ENCODE data around the gene HDDC2. TPM values are rescaled to one million over a fixed set of nuclear protein-coding genes. Genes with fewer than 3 reads are reported as not detected.

Gene HDDC2
- total RNA-seq, 1 donor from 2014 or later, result 49.4 TPM

DNA sequence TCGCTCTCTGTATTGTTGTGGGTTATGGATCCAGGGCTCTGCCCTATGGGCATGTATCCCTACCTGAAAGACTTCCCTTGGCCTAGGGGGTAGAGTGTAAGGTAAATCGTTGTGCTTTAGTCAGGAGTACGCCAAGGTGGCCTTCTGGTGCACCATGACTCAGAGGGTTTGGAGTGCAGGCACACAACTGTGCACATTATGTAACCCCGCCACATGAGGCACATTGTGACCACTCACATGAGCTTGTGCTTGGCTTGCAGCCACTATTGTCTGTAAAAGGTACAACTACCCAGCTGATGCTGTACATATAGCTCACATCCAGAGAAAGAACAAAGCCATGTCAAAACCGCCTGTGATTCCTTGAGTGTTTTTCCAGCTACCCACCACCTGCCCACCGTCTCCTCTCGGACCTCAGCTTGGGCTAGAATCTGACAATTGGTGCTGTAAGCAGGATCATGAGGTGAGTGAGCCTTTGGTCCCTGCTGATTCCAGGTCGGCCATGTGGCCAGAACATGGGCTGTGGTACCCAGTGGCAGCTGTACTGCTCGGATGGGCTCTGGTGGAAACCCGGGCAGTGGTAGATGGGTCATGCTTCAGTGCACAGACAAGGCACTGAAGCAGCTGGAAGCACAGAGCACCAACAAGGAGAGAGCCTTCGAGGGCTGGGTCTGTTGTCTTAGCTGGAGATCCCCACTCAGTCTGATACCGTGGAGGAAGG lies 33.8 kb downstream of the HDDC2 start:
- Mint-ChIP-seq H3K4me3 (ENCODE audit: low read depth) (no peak overlapping the region), H3K27me3 (no peaks in the 10 kb centered on the region), H3K36me3 (ENCODE audit: insufficient read depth) (peaks cover 5% of the 10 kb centered on the region), H3K27ac (no peak overlapping the region), H3K4me1 (ENCODE audit: low read depth) (no peaks in the 10 kb centered on the region), H3K9me3 (ENCODE audit: low read depth) (no peaks in the 10 kb centered on the region)
- no peak for DNase-seq (ENCODE audit: low spot score, unreplicated experiment)
- TF ChIP-seq, protein P1, sequence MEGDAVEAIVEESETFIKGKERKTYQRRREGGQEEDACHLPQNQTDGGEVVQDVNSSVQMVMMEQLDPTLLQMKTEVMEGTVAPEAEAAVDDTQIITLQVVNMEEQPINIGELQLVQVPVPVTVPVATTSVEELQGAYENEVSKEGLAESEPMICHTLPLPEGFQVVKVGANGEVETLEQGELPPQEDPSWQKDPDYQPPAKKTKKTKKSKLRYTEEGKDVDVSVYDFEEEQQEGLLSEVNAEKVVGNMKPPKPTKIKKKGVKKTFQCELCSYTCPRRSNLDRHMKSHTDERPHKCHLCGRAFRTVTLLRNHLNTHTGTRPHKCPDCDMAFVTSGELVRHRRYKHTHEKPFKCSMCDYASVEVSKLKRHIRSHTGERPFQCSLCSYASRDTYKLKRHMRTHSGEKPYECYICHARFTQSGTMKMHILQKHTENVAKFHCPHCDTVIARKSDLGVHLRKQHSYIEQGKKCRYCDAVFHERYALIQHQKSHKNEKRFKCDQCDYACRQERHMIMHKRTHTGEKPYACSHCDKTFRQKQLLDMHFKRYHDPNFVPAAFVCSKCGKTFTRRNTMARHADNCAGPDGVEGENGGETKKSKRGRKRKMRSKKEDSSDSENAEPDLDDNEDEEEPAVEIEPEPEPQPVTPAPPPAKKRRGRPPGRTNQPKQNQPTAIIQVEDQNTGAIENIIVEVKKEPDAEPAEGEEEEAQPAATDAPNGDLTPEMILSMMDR (IDR thresholded peaks at IDR 0.05; ENCODE audit: unreplicated experiment), result no peak

DNA sequence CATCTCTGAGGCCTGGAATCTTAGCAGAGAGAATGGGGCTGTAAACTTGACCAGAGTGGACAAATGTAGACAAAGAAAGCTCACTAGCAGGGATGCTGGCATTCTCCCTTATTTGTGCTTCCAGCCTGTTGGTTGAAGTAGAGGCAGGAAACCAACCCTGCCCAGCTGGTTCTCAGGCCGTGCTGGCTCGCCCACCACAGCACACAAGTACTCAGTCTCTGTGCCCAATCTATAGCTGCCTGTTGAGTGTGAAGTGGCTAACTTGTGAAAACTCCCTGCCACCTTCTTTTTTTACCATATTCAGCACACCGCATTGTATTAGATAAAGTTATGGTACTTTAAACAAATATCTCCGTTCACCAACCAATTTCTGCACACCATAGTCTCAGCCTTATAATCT lies 37.3 kb downstream of the HDDC2 start:
- Mint-ChIP-seq H3K27me3 (no peaks in the 10 kb centered on the region), H3K4me3 (ENCODE audit: low read depth) (no peak overlapping the region), H3K27ac (no peak overlapping the region), H3K36me3 (ENCODE audit: insufficient read depth) (peaks cover 2% of the 10 kb centered on the region), H3K4me1 (ENCODE audit: low read depth) (no peaks in the 10 kb centered on the region), H3K9me3 (ENCODE audit: low read depth) (no peaks in the 10 kb centered on the region)
- DNase-seq (ENCODE audit: low spot score, unreplicated experiment), result no peak
- TF ChIP-seq, protein P1 (IDR thresholded peaks at IDR 0.05; ENCODE audit: unreplicated experiment), result no peak

DNA sequence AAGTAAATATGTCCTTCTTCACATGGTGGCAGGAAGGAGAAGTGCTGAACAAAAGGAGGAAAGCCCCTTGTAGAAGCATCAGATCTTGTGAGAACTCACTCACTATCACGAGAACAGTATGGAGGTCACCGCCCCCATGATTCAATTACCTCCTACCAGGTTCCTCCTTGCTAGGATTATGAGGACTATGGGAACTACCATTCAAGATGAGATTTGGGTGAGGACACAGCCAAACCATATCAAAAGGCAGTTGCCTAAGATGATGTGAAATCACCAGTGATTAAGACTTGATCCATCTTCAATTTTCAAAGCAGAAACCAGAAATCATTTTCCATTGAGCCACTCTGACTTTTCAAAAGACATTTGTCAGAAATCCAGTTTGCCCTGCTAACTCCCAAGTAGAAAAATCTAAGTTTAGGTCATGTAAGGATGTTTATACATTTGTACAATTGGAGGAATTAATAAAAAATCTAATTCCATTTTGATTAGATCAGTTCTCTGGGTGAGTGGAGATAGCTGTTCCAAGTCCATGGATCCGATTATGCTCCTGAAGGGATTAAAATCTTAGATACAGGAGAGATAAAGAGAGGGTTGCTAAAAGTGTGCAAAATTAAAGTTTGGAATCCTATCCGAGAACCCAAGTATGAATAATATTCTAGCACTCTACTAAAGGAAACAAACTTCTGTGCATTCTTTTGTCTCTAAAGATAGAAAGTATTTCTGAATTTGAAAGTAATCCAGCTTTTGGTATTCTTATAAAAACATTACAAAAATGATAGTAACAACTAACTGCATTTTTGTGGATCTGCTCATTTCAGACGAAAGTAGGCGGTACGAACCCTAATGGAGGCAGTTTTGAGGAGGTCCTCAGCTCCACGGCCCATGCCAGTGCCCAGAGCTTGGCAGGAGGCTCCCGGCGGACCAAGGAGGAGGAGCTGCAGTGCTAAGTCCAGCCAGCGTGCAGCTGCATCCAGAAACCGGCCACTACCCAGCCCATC lies 39.5 kb downstream of the HDDC2 start:
- Mint-ChIP-seq H3K4me3 (ENCODE audit: low read depth) (no peak overlapping the region), H3K27ac (peak overlapping the region; percentile 41), H3K9me3 (ENCODE audit: low read depth) (no peaks in the 10 kb centered on the region), H3K27me3 (no peaks in the 10 kb centered on the region), H3K4me1 (ENCODE audit: low read depth) (no peaks in the 10 kb centered on the region), H3K36me3 (ENCODE audit: insufficient read depth) (peaks cover 2% of the 10 kb centered on the region)
- TF ChIP-seq, protein P1 (IDR thresholded peaks at IDR 0.05; ENCODE audit: unreplicated experiment), result no peak
- no peak for DNase-seq (ENCODE audit: low spot score, unreplicated experiment)

DNA sequence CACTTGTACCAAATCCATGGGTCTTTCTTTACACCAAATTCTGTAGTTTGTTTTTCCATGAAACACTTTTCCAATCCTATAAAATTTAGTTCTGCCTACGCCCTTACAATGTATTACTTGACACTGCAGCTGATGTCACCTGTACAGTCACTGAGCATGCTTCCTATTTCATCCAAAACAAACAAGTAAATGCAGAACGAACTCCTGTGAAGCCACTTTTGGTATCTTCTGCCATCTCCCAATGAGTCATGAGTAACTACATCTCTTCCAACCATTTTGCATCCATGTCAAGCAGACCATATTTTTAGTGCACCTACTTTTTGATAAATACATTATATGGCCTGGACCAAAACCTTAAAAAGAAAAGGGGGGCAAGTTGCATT lies 42.4 kb downstream of the HDDC2 start:
- Mint-ChIP-seq H3K27ac (no peak overlapping the region), H3K27me3 (no peaks in the 10 kb centered on the region), H3K36me3 (ENCODE audit: insufficient read depth) (no peaks in the 10 kb centered on the region), H3K9me3 (ENCODE audit: low read depth) (no peaks in the 10 kb centered on the region), H3K4me1 (ENCODE audit: low read depth) (no peaks in the 10 kb centered on the region), H3K4me3 (ENCODE audit: low read depth) (no peak overlapping the region)
- TF ChIP-seq, protein P1 (IDR thresholded peaks at IDR 0.05; ENCODE audit: unreplicated experiment), result no peak
- DNase-seq (ENCODE audit: low spot score, unreplicated experiment), result no peak

DNA sequence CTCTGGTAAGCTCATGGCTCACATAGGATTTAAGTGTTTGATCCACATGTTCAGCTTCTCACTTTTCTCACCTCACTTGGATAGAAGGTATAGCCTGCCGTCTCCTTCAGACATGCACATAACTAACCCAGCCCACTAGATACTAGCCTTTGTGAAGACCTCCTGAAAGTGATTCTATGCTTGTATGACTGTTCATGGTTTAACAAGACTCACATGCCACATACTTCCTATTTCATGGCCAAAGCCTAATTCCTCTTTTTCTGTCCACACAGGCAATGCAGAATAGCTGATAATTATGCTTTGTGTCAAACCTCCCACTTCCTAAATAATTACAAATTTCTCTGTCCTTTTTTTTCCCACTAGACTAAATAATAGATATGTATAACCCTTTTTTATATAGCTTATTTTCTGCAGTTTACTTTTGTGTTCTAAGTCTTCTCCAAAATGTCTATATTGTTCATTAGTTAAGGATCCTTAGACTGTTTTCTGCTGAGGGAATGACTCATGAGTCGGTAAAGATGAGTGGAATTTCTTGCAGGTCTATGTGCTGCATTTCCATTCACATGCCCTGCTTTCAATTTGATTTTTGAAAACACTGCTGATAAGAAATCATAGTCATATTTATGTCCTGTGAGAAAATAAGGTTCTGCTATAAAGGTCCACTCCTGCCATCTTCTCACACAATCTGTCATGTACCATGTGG lies 43.0 kb downstream of the HDDC2 start:
- Mint-ChIP-seq H3K4me3 (ENCODE audit: low read depth) (no peak overlapping the region), H3K4me1 (ENCODE audit: low read depth) (no peaks in the 10 kb centered on the region), H3K27ac (peak overlapping the region; percentile 71), H3K36me3 (ENCODE audit: insufficient read depth) (no peaks in the 10 kb centered on the region), H3K27me3 (no peaks in the 10 kb centered on the region), H3K9me3 (ENCODE audit: low read depth) (no peaks in the 10 kb centered on the region)
- DNase-seq (ENCODE audit: low spot score, unreplicated experiment), result no peak
- TF ChIP-seq, protein P1 (IDR thresholded peaks at IDR 0.05; ENCODE audit: unreplicated experiment), result no peak
